ENCODE results near the gene ICE1. TPM values are rescaled to one million over a fixed set of nuclear protein-coding genes. Genes with fewer than 3 reads are reported as not detected.

Gene ICE1
- polyA plus RNA-seq, 1 donor (not counting 4 experiments of a cell fraction or from before 2014, with no cell fraction given): 18.4 TPM

DNA sequence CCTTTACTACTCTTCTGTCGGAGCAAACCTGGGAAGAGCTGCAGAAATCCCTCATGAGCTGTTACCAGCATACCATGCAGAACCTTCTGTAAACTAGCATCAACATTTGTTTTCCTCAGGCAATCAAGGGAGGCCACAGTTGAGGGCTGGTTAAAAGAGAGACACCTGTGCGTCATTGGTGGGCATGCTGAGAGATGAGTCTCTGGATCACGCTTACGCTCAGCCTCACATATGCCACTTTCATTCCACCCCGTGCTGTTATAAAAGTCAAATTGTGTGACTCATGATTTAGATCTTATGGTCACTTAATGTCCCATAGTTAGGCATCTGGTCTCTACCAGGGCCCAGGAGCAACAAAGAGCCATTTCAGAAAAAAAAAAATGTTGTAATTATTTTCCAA is 18.1 kb upstream of the ICE1 start:
- Histone ChIP-seq H3K9ac (ENCODE audit: control insufficient read depth, extremely low read depth, insufficient read depth, low read length) (no peak overlapping the region), H3K4me3 (ENCODE audit: control insufficient read depth in 2 of 3, extremely low read depth in 1 of 3, insufficient read depth in 2 of 3, low read depth in 1 of 3, low read length in 3 of 3) (no peak overlapping the region), H3K4me2 (ENCODE audit: control insufficient read depth, extremely low read depth, insufficient read depth, low read depth, low read length) (no peak overlapping the region), H3K9me1 (ENCODE audit: control insufficient read depth, extremely low read depth, insufficient read depth, low read length) (no peaks in the 10 kb centered on the region), H3K9me3 (ENCODE audit: control insufficient read depth, low read depth, low read length) (no peaks in the 10 kb centered on the region), H3K36me3 (ENCODE audit: control insufficient read depth in 2 of 2, extremely low read depth in 1 of 2, insufficient read depth in 2 of 2, low read length in 2 of 2) (no peaks in the 10 kb centered on the region), H3K4me1 (ENCODE audit: control insufficient read depth, extremely low read depth, insufficient read depth, low read length) (no peaks in the 10 kb centered on the region), H3K27ac (ENCODE audit: control insufficient read depth, insufficient read depth, low read length) (no peak overlapping the region), H4K20me1 (ENCODE audit: control insufficient read depth, extremely low read depth, insufficient read depth, low read length) (no peaks in the 10 kb centered on the region), H3K79me2 (ENCODE audit: control insufficient read depth, insufficient read depth, low read length) (no peaks in the 10 kb centered on the region), H3K27me3 (ENCODE audit: control insufficient read depth, extremely low read depth, insufficient read depth, low read length) (no peaks in the 10 kb centered on the region), H2AFZ (ENCODE audit: control insufficient read depth, low read length) (no peak overlapping the region)
- dilution Hi-C loops (cut with MboI; ENCODE audit: extremely low pct_ligation_motif_present, low sequenced_read_pairs): no loop called here
- no peak for TF ChIP-seq EZH2 (IDR thresholded peaks at IDR 0.05; ENCODE audit: low read length)
- no peak for TF ChIP-seq CTCF (optimal IDR thresholded peaks at IDR 0.05 in 1 of 3, IDR thresholded peaks at IDR 0.05 in 1 of 3, conservative IDR thresholded peaks at IDR 0.05 in 1 of 3; ENCODE audit: extremely low read depth in 1 of 3, insufficient read depth in 2 of 3, low read length in 3 of 3)
- no peak for DNase-seq (ENCODE audit: low read depth, low spot score)
- no peak for FAIRE-seq

GRCh38 chr5:5405441-5405840 is 17.0 kb upstream of the ICE1 start:
- DNase-seq (ENCODE audit: low read depth, low spot score): no peak
- H3K4me1 ChIP-seq (ENCODE audit: control insufficient read depth, extremely low read depth, insufficient read depth, low read length): no peaks in the 10 kb centered on the region
- H2AFZ ChIP-seq (ENCODE audit: control insufficient read depth, low read length): no peak overlapping the region
- dilution Hi-C loops (cut with MboI; ENCODE audit: extremely low pct_ligation_motif_present, low sequenced_read_pairs): no loop called here
- no peaks in the 10 kb centered on the region for H3K9me1 ChIP-seq (ENCODE audit: control insufficient read depth, extremely low read depth, insufficient read depth, low read length)
- no peak overlapping the region for H3K9ac ChIP-seq (ENCODE audit: control insufficient read depth, extremely low read depth, insufficient read depth, low read length)
- no peak overlapping the region for H3K4me2 ChIP-seq (ENCODE audit: control insufficient read depth, extremely low read depth, insufficient read depth, low read depth, low read length)
- H3K27me3 ChIP-seq (ENCODE audit: control insufficient read depth, extremely low read depth, insufficient read depth, low read length): no peaks in the 10 kb centered on the region
- FAIRE-seq: no peak
- H4K20me1 ChIP-seq (ENCODE audit: control insufficient read depth, extremely low read depth, insufficient read depth, low read length): no peaks in the 10 kb centered on the region
- H3K27ac ChIP-seq (ENCODE audit: control insufficient read depth, insufficient read depth, low read length): no peak overlapping the region
- TF ChIP-seq EZH2 (IDR thresholded peaks at IDR 0.05; ENCODE audit: low read length) (no peak), CTCF (optimal IDR thresholded peaks at IDR 0.05 in 1 of 3, IDR thresholded peaks at IDR 0.05 in 1 of 3, conservative IDR thresholded peaks at IDR 0.05 in 1 of 3; ENCODE audit: extremely low read depth in 1 of 3, insufficient read depth in 2 of 3, low read length in 3 of 3) (no peak)
- H3K4me3 ChIP-seq (ENCODE audit: control insufficient read depth in 2 of 3, extremely low read depth in 1 of 3, insufficient read depth in 2 of 3, low read depth in 1 of 3, low read length in 3 of 3): no peak overlapping the region
- H3K79me2 ChIP-seq (ENCODE audit: control insufficient read depth, insufficient read depth, low read length): no peaks in the 10 kb centered on the region
- no peaks in the 10 kb centered on the region for H3K36me3 ChIP-seq (ENCODE audit: control insufficient read depth in 2 of 2, extremely low read depth in 1 of 2, insufficient read depth in 2 of 2, low read length in 2 of 2)
- no peaks in the 10 kb centered on the region for H3K9me3 ChIP-seq (ENCODE audit: control insufficient read depth, low read depth, low read length)
